SK-N-SH treated with all-trans-retinoic acid at 6 μM for 48 hours (cell line): Measurements from ENCODE around the gene SEC14L2.

Experiments
- GLIS3 ChIP-seq: fragments of 250-450 bp; sonication (Bioruptor Pico); IDR thresholded peaks from 2 replicates; pipeline ENCODE4 v1.5.0; 2020; ENCODE audit warnings: mild to moderate bottlenecking, moderate library complexity
- ISL1 ChIP-seq: fragments of 250-450 bp; sonication (Bioruptor Pico); IDR thresholded peaks from 2 replicates; pipeline ENCODE4 v2.1.2; 2022; ENCODE audit warnings: mild to moderate bottlenecking, moderate library complexity
- PPARA ChIP-seq: fragments of 250-450 bp; sonication (Bioruptor Pico); IDR thresholded peaks from 2 replicates; pipeline ENCODE4 v1.5.0; 2020; ENCODE audit warnings: mild to moderate bottlenecking, borderline replicate concordance
- SNAI2 ChIP-seq: fragments of 250-450 bp; sonication (Bioruptor Pico); IDR thresholded peaks from 2 replicates; pipeline ENCODE4 v1.5.0; 2020; ENCODE audit warnings: mild to moderate bottlenecking, moderate library complexity
- TCF4 ChIP-seq: fragments of 250-450 bp; sonication (Bioruptor Pico); IDR thresholded peaks from 2 replicates; pipeline ENCODE4 v1.8.0; 2021; ENCODE audit warnings: mild to moderate bottlenecking, moderate library complexity, borderline replicate concordance
- ZNF565 ChIP-seq: fragments of 450-650 bp; formaldehyde crosslinking; conservative IDR thresholded peaks from 2 replicates; pipeline ENCODE4 v1.5.0; 2020; ENCODE audit warnings: low read depth, mild to moderate bottlenecking, moderate library complexity
- TF ChIP-seq, protein P1 (sequence below): fragments of 250-450 bp; sonication (Bioruptor Pico); IDR thresholded peaks from 2 replicates; pipeline ENCODE4 v1.5.1; 2020; ENCODE audit warnings: low read depth, mild to moderate bottlenecking, moderate library complexity
- TF ChIP-seq, protein P2 (sequence below): fragments of 250-450 bp; sonication (Bioruptor Pico); IDR thresholded peaks from 2 replicates; pipeline ENCODE4 v1.8.0; 2020; ENCODE audit warnings: mild to moderate bottlenecking, moderate library complexity, borderline replicate concordance
- TF ChIP-seq, protein P3 (sequence below): fragments of 250-450 bp; sonication (Bioruptor Pico); IDR thresholded peaks from 2 replicates; pipeline ENCODE4 v1.5.0; 2020; ENCODE audit warnings: mild to moderate bottlenecking, moderate library complexity

DNA sequence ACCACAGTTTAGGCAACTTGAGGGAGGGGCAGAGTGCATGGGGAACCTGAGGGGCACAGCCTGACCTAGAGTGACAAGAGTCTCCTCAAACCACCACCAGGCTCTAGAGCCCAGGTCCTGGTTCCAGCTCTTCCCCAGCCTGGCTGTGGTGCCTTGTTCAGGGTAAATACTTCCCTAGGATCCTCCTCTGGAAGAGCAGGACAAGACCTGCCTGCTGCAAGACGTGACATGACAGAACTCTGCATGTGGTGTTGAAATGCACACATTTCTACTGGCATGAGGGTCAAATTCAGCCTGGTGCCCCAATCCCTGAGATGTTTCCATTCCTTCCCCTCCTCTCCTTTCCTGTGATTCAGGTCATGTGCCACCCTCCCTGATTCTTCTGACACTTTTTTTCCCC, 3.3 kb downstream of the SEC14L2 start:
- TF ChIP-seq SNAI2 (CRISPR knock-in tag): no peak
- TF ChIP-seq TCF4 (CRISPR knock-in tag): no peak
- TF ChIP-seq, protein P1, sequence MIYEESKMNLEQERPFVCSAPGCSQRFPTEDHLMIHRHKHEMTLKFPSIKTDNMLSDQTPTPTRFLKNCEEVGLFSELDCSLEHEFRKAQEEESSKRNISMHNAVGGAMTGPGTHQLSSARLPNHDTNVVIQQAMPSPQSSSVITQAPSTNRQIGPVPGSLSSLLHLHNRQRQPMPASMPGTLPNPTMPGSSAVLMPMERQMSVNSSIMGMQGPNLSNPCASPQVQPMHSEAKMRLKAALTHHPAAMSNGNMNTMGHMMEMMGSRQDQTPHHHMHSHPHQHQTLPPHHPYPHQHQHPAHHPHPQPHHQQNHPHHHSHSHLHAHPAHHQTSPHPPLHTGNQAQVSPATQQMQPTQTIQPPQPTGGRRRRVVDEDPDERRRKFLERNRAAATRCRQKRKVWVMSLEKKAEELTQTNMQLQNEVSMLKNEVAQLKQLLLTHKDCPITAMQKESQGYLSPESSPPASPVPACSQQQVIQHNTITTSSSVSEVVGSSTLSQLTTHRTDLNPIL (CRISPR knock-in tag): no peak
- TF ChIP-seq, protein P2, sequence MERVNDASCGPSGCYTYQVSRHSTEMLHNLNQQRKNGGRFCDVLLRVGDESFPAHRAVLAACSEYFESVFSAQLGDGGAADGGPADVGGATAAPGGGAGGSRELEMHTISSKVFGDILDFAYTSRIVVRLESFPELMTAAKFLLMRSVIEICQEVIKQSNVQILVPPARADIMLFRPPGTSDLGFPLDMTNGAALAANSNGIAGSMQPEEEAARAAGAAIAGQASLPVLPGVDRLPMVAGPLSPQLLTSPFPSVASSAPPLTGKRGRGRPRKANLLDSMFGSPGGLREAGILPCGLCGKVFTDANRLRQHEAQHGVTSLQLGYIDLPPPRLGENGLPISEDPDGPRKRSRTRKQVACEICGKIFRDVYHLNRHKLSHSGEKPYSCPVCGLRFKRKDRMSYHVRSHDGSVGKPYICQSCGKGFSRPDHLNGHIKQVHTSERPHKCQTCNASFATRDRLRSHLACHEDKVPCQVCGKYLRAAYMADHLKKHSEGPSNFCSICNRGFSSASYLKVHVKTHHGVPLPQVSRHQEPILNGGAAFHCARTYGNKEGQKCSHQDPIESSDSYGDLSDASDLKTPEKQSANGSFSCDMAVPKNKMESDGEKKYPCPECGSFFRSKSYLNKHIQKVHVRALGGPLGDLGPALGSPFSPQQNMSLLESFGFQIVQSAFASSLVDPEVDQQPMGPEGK (CRISPR knock-in tag): no peak
- no peak for TF ChIP-seq ZNF565 (CRISPR knock-in tag)
- no peak for TF ChIP-seq PPARA (CRISPR knock-in tag)
- TF ChIP-seq ISL1 (CRISPR knock-in tag): no peak
- no peak for TF ChIP-seq GLIS3 (CRISPR knock-in tag)
- TF ChIP-seq, protein P3, sequence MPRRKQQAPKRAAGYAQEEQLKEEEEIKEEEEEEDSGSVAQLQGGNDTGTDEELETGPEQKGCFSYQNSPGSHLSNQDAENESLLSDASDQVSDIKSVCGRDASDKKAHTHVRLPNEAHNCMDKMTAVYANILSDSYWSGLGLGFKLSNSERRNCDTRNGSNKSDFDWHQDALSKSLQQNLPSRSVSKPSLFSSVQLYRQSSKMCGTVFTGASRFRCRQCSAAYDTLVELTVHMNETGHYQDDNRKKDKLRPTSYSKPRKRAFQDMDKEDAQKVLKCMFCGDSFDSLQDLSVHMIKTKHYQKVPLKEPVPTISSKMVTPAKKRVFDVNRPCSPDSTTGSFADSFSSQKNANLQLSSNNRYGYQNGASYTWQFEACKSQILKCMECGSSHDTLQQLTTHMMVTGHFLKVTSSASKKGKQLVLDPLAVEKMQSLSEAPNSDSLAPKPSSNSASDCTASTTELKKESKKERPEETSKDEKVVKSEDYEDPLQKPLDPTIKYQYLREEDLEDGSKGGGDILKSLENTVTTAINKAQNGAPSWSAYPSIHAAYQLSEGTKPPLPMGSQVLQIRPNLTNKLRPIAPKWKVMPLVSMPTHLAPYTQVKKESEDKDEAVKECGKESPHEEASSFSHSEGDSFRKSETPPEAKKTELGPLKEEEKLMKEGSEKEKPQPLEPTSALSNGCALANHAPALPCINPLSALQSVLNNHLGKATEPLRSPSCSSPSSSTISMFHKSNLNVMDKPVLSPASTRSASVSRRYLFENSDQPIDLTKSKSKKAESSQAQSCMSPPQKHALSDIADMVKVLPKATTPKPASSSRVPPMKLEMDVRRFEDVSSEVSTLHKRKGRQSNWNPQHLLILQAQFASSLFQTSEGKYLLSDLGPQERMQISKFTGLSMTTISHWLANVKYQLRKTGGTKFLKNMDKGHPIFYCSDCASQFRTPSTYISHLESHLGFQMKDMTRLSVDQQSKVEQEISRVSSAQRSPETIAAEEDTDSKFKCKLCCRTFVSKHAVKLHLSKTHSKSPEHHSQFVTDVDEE (CRISPR knock-in tag): no peak
